ENCODE measurements around the gene LRIG1.

Gene LRIG1

GRCh38 chr3:66489115-66489514 is 11.7 kb downstream of the LRIG1 start:
- DNase-seq (ENCODE audit: low read depth in 2 of 2): no peak

- no peak for DNase-seq (ENCODE audit: low read depth in 2 of 2)
Measured at GRCh38 chr3:66488492-66488891, 12.3 kb downstream of the LRIG1 start.

GRCh38 chr3:66487465-66487864 is 13.4 kb downstream of the LRIG1 start:
- DNase-seq (ENCODE audit: low read depth in 2 of 2): no peak

- no peak for DNase-seq (ENCODE audit: low read depth in 2 of 2)
Measured at GRCh38 chr3:66486646-66487045, 14.2 kb downstream of the LRIG1 start.

DNA sequence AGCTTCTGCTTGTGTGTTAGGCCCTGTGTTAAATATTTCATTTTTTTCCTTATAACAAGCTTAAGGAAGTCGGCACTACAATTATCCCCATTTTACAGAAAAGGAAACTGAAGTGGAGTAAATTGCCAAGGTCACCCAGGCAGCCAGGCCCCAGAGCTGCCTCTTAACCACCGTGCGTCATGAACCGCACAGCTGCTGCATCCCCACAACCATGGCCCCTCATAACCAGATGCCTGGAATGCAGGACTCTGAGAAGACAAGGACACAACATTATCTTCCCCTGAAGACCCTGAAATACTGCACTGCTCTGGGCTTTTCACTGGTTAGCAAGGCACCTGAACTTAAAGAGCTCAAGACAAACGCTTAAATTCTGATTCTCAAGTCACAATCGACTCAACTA is 14.6 kb downstream of the LRIG1 start:
- no peak for DNase-seq (ENCODE audit: low read depth in 2 of 2)

DNA sequence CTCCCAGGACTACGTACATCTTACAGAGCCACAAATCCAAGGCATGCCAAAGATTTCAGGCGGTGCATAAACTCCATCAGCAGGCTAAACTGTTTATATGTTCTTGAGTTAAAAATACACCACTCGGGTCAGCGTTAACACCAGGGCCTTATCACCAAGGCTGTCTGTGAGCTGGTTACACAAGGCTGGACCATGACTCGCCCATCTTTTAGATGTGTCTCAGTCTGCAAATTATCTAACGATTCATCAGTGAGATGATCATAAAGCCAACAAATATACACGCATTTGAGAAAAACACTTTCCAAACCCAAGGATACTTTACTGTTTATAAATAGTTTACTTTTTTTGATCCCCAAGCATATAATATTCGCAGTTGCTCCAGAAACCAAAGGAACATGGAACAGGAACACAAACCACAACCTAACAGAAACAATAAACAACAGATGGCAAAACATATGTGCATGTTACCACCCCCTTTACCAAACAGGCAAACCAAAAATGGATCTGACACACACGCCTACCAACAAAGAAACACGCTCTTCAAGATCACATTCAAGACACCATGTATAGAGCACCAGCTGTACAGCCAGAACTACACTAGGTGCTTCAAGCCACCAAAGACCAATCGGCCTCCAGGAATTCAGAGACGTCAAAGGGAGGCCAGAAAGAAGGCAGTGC is 15.4 kb downstream of the LRIG1 start:
- DNase-seq (ENCODE audit: low read depth in 2 of 2): no peak

DNA sequence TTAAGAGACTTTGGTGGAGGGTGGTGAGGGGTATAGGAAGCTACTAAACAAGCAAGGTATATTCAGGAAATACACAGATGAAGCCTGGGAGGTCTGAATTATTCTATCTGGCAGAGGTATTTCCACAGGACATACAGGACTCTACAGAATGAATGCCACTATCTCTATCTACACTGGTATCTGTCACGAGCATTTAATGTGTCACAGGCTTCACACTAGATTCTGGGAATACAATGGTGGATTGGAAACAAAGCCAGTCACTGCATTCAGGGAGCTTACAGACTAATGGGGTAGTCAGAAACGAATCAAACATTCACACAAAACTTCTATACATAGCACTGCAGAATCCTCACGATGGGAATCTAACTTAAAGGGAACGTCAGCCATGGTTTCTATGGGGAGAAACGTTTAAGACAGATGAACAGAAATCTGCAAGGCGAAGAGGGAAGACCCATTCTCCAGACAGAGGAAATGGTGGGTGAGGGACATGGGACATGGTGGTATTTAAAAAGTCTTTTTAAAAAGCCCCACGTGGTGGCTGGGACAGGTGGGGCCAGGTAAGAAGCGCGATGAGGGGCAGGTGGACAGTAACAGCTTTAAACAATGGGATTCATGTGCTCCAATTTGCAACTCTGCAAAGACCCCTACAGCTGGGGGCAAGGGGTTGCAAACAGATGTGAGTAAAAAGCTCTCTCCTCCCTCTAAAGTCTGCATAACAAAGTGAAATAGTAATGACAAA is 16.5 kb downstream of the LRIG1 start:
- no peak for DNase-seq (ENCODE audit: low read depth in 2 of 2)

- DNase-seq (ENCODE audit: low read depth in 2 of 2): no peak
Measured at GRCh38 chr3:66483409-66483906, 17.4 kb downstream of the LRIG1 start.

DNA sequence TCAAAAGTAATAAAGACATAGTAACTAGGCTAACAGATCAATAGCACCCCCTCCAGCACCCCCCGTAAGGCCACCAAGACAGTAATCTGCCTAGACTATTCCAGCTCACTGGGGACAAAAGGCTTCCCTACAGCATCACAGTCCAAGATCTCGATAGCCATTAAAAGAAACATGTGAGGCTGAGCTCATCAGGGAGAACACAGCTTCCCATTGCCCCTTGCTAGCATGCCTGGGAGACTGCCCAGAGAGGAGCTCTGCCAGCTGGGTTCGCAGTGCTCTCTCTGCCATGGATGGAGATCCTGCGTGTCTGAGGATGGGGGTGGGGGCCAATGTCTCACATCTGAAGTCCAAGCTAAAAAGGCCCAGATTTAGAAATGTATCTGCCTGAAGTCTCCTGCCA is 17.8 kb downstream of the LRIG1 start:
- DNase-seq (ENCODE audit: low read depth in 2 of 2): no peak

DNA sequence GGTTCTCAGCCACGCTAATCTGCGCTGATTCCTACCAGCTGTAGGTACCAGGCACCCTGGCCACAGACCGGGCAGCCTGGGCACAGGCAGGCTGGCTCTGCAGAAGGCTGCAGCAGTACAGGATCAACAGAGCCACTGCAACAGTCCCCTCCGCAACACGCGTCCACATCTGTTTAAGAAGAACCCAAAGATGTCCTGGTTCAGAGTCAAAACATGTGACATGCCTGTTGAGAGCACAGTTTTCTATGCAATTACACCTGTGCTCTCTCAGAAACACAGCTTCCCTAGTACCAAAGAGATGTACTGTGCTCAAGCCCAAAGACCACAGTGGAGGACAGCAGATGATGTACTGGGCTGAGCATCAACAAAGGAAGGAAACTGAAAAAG is 18.8 kb downstream of the LRIG1 start:
- DNase-seq (ENCODE audit: low read depth in 2 of 2): no peak

GRCh38 chr3:66481071-66482017 is 19.5 kb downstream of the LRIG1 start:
- DNase-seq (ENCODE audit: low read depth in 2 of 2): no peak

- no peak for DNase-seq (ENCODE audit: low read depth in 2 of 2)
Measured at GRCh38 chr3:66480666-66481065, 20.2 kb downstream of the LRIG1 start.

- no peak for DNase-seq (ENCODE audit: low read depth in 2 of 2)
Measured at GRCh38 chr3:66479532-66479947, 21.3 kb downstream of the LRIG1 start.

DNA sequence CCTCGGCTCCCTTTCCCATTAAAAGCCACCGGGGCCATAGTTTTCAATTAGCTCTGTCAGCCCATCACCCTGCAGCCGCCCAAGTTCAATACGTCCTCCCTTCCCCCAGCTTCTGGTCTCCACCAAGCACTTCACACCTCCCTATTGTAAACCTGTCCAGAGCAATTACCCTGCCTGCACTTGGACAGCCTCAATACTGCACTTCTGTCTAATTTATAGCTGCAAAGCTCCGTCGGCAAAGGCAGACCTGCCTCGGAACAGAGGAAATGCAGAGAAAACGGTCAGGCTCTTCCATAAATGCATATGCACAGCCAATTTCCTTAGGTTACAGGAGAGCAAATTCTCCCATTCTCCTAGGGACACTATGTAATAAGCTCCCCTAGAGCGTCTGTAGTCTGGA is 21.9 kb downstream of the LRIG1 start:
- no peak for DNase-seq (ENCODE audit: low read depth in 2 of 2)

DNA sequence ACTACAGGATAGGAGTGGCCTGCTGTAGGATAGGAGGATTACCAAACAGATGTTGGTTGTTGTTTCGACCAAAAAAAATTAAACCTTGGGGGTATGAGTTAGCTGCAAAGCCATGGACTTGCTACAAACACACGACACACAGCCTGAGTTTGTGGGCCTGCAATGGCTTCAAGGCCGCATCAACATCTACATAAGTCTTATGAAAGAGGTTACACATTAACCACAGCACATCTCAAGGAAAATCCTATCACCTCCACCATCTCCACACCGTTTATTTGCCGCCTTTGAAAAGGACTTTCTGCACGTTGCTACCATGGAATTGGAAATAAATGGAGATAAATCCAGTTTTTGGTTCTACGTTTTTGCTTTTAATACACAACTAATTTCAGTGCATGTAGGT is 23.0 kb downstream of the LRIG1 start:
- no peak for DNase-seq (ENCODE audit: low read depth in 2 of 2)

- DNase-seq (ENCODE audit: low read depth in 2 of 2): no peak
Measured at GRCh38 chr3:66476852-66477381, 23.9 kb downstream of the LRIG1 start.

- DNase-seq (ENCODE audit: low read depth in 2 of 2): no peak
Measured at GRCh38 chr3:66475386-66476020, 25.3 kb downstream of the LRIG1 start.

- DNase-seq (ENCODE audit: low read depth in 2 of 2): no peak
Measured at GRCh38 chr3:66473692-66474091, 27.1 kb downstream of the LRIG1 start.

DNA sequence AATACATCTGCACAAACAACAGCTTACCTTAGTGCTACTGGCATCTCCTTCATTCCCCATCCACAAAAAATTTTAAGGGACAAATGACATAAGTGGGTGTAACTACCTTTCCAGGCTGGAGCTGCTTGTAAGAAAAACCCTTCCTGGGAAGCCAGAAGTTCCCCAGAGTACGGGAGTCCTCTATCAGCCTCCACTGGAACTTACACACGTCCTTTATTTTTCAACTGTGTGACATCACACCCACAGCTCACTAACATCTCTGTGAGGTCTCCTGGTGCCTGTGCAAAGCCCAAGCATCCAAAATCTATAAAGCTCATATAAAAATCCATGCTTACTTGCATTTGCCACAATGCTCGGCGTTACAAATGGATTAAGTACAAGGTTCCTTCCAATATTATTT is 27.6 kb downstream of the LRIG1 start:
- no peak for DNase-seq (ENCODE audit: low read depth in 2 of 2)

DNA sequence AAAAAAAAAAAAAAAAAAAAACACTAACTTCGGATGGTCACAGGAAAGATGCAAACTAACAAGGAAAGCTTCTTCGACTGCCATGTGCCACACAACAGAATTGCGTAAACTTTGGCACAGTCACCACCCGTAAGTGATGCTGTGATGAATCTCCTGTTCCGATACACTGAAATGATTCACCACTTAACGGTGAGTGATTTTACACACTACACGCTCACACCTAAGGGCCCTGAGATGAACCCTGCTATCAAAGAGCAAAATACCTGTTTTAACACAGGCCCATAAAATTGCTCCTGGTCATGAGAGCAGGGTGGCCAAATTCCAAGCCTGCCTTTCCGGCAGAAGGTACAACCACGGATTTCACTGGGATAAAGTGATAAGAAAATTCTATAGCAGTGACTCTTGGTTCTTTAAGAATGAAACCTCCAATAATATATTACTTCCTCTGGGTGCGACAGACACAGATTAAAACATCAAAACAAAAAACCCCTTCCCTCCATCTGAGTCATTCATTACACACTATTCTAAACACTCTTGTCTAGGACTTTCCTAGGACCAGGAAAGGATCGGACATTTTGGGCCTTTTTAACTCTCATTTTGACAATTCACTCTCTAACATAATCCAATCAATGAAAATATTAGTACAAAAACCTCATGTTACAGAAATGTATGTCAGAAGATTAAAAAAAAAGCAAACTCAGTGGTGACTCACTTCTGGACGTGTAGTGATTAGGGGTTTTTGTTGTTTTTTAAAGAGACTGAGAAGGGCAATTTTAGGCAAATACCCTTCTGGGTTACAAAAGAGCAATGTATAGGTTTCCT is 28.3 kb downstream of the LRIG1 start:
- peak in 1 of 2 donors; percentile 34 for DNase-seq (ENCODE audit: low read depth in 2 of 2)
